DMS153 (cell line): ENCODE measurements around the gene ATN1.
A peak's percentile ranks its signal among the peaks of the same experiment; 100 is the strongest.

Source experiments
- DNase-seq: peaks from one replicate; lab custom pipeline; 2025; lab: John Stamatoyannopoulos, UW

ATN1 gene

GRCh38 chr12:6957741-6958608 is 30.2 kb downstream of the ATN1 start:
- no peak for DNase-seq

- DNase-seq, result no peak
Measured at GRCh38 chr12:6958609-6959057, 30.9 kb downstream of the ATN1 start.

GRCh38 chr12:6959058-6959804 is 31.5 kb downstream of the ATN1 start:
- DNase-seq, result no peak

DNA sequence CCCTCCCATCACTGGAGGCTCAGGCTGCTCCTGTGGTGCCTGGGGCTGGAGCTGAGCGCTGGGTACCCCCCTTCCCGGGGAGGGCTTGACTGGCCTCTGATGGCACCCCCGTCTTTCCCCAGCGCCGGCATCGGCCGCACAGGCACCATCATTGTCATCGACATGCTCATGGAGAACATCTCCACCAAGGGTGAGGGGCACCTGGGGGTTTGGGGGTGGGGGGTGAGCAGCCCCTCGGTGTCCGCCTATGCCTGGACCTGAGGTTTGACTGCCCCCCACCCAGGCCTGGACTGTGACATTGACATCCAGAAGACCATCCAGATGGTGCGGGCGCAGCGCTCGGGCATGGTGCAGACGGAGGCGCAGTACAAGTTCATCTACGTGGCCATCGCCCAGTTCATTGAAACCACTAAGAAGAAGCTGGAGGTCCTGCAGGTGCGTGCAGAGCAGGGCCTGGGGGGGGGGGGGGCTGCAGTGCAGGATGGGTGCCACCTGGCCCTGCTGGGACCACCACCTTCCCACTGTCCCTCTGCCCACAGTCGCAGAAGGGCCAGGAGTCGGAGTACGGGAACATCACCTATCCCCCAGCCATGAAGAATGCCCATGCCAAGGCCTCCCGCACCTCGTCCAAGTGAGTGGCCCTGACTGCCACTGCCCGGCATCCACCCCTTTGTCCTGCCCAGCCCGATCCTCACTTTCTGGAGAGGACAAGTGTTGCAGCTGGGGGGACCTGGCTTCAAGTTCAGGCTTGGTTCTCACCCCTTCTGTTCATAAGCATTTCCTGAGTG is 32.2 kb downstream of the ATN1 start:
- no peak for DNase-seq

GRCh38 chr12:6960593-6961277 is 33.0 kb downstream of the ATN1 start:
- no peak for DNase-seq

DNA sequence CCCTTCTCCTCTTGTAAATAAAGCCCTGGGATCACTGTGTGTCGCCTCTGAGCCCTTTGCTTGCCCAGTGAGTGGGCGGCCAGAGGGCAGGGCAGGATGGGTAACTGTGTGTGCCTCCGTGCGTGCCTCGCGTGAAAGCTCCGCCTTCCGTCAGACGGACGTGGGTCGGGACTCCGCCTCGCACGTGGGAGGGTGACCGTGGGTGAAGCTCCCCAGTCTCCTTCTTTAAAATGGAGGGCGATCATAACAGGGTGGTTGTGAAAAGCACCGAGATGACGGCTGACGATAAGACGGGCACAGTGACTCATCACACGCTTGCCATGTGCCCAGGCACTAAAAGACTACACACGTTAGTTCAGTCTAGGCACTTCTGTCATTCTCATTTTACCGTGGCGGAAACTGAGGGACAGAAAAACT is 33.5 kb downstream of the ATN1 start:
- DNase-seq, result peak; percentile 32

- peak; percentile 86 for DNase-seq
Measured at GRCh38 chr12:6961695-6962284, 34.0 kb downstream of the ATN1 start.

DNA sequence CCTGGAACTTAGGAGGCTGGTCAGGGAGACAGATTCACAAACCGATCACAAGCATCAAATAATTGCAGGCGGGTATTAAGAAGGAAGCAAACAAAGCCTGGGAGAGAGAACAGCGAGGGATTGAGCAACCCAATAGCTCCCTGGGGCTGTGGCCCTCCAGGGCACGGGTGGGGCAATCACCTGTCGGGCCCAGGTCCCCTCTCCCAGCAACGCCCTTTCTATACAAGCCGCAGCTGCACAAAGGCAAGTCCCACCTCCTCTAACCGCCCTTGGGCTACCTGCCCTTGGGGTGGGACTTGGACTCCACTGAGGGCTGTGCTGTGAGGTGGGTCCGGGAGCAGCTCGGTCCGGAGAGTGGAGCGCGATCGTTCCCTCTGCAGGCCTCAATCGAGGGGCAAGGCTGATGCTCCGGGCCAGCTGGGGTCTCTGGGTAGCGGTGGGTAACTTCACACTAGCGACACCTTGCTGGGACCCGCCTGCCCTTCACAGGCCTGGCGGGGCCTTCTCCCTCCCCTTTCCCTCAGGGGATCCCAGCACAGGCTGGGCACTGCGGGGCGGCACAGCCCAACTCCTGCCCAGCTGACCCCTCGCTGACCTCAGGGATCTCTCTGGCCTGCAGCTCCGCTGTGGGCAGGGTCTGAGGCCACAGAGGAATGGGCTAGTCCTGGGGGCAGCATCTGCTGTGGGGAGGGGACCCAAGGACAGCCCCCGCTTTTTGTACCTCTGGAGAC is 34.7 kb downstream of the ATN1 start:
- peak; percentile 84 for DNase-seq

- DNase-seq, result peak; percentile 93
Measured at GRCh38 chr12:6963016-6963731, 35.4 kb downstream of the ATN1 start.

- DNase-seq, result no peak
Measured at GRCh38 chr12:6963791-6964413, 36.1 kb downstream of the ATN1 start.

GRCh38 chr12:6964605-6965025 is 36.9 kb downstream of the ATN1 start:
- DNase-seq, result no peak

GRCh38 chr12:6965026-6965661 is 37.4 kb downstream of the ATN1 start:
- DNase-seq, result peak; percentile 71

- DNase-seq, result no peak
Measured at GRCh38 chr12:6965714-6966113, 38.0 kb downstream of the ATN1 start.

GRCh38 chr12:6966351-6966750 is 38.6 kb downstream of the ATN1 start:
- no peak for DNase-seq

DNA sequence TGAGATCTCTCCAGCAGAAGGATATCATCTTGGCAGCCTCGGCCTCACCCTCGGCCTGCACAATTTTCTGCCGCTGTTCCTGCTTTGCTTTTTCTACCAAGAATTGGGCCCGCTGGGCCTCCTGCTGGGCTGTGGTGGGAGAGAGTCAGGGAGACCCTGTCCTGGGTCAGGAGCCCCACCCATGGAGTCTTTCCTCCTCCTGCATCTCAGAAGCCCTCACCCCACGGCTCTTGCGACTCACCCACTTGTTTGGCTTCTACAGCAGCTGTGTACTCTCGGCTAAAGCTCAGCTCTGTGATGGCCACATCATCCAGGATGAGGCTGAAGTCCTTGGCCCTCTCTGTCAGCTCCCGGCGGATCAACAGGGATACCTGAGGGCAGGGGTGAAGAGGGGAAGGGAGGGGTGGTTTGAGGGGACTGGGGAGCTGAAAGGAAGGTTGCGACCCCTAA is 39.9 kb downstream of the ATN1 start:
- DNase-seq, result no peak

DNA sequence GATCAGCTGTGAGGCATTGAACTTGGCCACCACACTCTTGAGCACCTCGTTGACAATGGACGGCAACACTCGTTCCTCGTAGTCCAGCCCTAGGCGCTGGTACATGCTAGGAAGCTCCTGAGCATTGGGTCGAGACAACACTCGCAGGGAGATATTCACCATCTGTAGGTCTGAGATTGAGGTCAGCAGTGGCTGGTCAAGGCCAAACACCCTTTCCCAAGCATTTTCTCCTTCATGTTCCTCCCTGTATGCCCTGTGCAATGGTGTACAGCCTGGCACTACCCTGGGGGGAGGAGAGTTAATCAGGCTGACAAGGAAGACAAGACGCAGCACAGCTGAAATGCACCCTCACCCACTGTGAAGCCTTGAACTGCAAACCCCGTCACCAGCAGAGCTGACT is 40.7 kb downstream of the ATN1 start:
- no peak for DNase-seq

DNA sequence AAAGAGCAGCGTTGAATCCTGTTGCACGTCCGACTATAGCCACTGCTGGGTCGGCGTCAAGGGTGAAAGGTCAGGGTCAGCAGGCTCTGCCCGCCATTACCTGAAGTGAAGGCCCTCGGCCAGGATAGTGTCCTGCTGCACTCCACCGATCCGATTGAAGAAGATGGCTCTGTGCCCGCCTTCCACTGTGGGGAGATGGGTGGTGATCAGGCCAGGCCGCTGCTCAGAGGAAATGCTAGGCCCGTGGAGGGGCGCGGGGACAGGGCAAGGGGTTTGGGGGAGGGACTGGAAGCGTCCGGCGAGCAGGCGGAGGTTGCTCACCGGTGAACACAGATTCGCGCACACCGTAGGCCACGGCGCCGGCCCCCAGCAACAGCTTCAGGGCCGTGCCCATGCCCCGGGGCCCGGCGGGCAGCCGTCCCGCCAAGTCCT is 42.4 kb downstream of the ATN1 start:
- DNase-seq, result no peak

- DNase-seq, result no peak
Measured at GRCh38 chr12:6974180-6974579, 46.4 kb downstream of the ATN1 start.
